Activated T-cell treated with anti-CD3 and anti-CD28 coated beads, Interleukin-2, amount 50 U/mL, for 4 hours (primary cell): ENCODE results near the gene KCNIP4. TPM values are rescaled to one million over a fixed set of nuclear protein-coding genes. Genes with fewer than 3 reads are reported as not detected.

Source experiments
- ATAC-seq, 2 donors: fragments of 200-7000 bp; cut with Tn5 transposase; one replicate each; pipeline ENCODE4 v1.10.0; 2021
- DNase-seq: peaks from one replicate; pipeline ENCODE4 v3.0.0-alpha.2; 2020
- H3K27me3 Mint-ChIP-seq: one replicate; pipeline ENCODE4 v1.8.0; 2021; ENCODE audit warnings: low read depth, mixed read lengths
- H3K36me3 Mint-ChIP-seq: one replicate; pipeline ENCODE4 v1.8.0; 2022; ENCODE audit warnings: mixed read lengths; ENCODE audit not compliant: insufficient read depth
- H3K4me1 Mint-ChIP-seq: one replicate; pipeline ENCODE4 v1.8.0; 2021; ENCODE audit warnings: low read depth, mixed read lengths
- H3K4me3 Mint-ChIP-seq: one replicate; pipeline ENCODE4 v1.8.0; 2021; ENCODE audit warnings: mild to moderate bottlenecking, moderate library complexity, mixed read lengths
- H3K9me3 Mint-ChIP-seq: one replicate; pipeline ENCODE4 v1.8.0; 2021; ENCODE audit warnings: mixed read lengths
- total RNA-seq, 3 donors: library from RNA; stranded (reverse); gene quantifications; one replicate each; pipeline ENCODE4 v1.2.1, GENCODE V29; 2021

The KCNIP4 gene
- total RNA-seq, 3 donors from 2014 or later: not detected

DNA sequence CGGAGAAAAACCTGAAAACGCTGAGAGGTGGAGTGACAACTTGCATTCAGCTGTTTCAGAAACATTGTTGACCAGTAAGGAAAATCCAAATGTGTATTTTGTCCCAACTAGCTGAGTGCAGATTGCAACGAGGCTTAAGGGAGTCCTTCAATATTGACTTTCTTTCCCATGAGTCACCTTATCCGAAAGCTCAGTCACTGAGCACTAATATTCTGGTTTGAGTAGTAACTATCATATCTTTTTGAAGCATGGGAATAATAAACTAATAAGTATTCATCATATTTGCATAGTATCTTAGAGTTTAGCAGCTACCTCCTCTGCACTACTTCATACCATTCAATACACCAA lies 644.1 kb downstream of the KCNIP4 start:
- DNase-seq (no peak), ATAC-seq (no peak)
- Mint-ChIP-seq H3K27me3 (peaks cover 24% of the 10 kb centered on the region), H3K4me1 (no peaks in the 10 kb centered on the region), H3K4me3 (no peak overlapping the region), H3K9me3 (peaks cover under 1% of the 10 kb centered on the region), H3K36me3 (no peaks in the 10 kb centered on the region)

DNA sequence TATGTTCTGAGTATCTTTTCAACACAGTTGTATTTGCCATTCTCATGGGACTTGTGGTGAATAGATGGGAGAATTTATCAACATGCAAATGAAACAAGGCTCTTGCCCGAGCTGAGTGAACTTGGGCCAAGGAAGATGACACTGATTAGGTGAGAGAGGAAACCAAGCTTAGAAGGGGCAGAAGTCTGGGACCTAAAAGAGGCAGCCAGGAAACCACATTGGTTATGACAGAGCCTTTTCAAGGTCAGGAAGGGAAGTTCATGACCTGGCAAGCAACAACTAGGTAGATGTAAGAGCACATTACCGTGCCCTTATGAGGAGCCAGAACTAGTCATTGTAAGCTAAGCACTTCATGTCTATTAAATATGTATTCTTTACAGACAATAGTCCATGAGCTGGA lies 658.0 kb downstream of the KCNIP4 start:
- Mint-ChIP-seq H3K4me1 (peaks cover 6% of the 10 kb centered on the region), H3K36me3 (no peaks in the 10 kb centered on the region), H3K4me3 (no peak overlapping the region), H3K9me3 (peaks cover 6% of the 10 kb centered on the region), H3K27me3 (no peaks in the 10 kb centered on the region)
- ATAC-seq: no peak
- no peak for DNase-seq

DNA sequence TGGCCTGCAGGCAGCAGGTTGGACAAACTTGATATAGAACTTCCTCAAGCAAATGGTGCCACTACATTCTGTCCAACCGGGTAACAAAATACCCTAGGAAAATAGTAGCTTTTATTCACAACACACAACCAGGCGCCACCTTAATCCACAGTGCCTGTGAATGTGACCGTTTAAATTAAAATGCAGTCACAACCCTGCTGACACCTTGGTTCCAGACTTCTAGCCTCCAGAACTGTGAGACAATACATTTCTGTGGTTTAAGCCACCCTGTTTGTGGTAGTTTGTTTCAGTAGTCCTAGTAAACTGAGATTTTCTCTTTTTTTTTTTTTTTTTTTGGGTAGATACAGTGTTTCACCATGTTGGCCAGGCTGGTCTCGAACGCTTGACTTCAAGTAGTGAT lies 672.5 kb downstream of the KCNIP4 start:
- H3K36me3 Mint-ChIP-seq: no peaks in the 10 kb centered on the region
- no peaks in the 10 kb centered on the region for H3K4me1 Mint-ChIP-seq
- ATAC-seq (no peak), DNase-seq (no peak)
- no peaks in the 10 kb centered on the region for H3K27me3 Mint-ChIP-seq
- H3K4me3 Mint-ChIP-seq: no peak overlapping the region
- no peaks in the 10 kb centered on the region for H3K9me3 Mint-ChIP-seq

DNA sequence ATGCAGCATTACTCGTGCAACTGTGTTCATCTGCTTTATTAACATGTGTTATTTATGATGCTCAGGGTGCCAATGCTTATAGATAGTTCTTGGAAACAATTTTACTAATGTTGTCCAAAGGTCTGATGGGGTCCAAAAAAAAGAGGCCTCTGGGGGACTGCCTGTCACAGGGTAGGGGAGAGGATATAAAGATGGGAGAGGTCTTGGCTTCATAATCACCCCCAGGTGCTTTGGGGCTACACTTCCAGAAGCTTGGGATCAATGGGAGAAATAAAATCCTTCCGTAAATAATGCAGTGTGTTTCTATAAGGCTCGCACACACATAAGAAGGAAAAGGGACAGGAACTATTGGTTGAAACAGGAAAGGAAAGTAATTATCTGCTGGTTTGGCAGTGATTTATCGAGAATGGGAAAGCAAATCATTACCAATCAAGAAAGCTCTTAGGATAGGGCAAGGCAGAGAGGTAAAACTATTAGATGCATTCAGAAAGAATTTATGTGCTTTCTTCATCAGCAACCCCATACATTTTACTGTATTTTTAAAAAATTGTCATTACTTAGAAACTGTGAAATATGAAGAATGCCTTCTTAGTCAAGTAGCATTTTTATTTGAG lies 677.0 kb downstream of the KCNIP4 start:
- no peak for DNase-seq
- no peaks in the 10 kb centered on the region for H3K27me3 Mint-ChIP-seq
- no peaks in the 10 kb centered on the region for H3K4me1 Mint-ChIP-seq
- peaks cover 5% of the 10 kb centered on the region for H3K9me3 Mint-ChIP-seq
- H3K4me3 Mint-ChIP-seq: no peak overlapping the region
- no peak for ATAC-seq
- no peaks in the 10 kb centered on the region for H3K36me3 Mint-ChIP-seq

DNA sequence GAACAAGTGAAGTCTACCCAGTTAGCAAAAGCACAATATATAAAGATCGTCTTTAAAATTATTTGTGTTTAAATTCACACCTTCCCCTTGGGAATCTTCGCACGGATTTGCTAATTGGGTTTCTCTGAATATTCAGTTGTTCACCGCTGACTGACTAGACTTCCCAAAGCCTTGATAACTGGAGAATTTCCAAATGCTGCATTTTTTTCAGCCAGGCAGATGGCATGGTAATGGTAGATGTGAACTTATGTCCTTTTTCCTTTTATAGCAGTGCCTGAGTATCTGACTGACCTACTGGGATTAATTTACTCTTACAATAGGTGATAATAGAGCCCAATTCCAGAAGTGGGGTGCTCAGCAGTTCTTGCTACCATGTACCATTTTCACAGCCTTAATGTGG lies 700.2 kb downstream of the KCNIP4 start:
- Mint-ChIP-seq H3K4me3 (no peak overlapping the region), H3K4me1 (no peaks in the 10 kb centered on the region), H3K27me3 (no peaks in the 10 kb centered on the region), H3K36me3 (no peaks in the 10 kb centered on the region), H3K9me3 (peaks cover 5% of the 10 kb centered on the region)
- no peak for DNase-seq
- no peak for ATAC-seq

DNA sequence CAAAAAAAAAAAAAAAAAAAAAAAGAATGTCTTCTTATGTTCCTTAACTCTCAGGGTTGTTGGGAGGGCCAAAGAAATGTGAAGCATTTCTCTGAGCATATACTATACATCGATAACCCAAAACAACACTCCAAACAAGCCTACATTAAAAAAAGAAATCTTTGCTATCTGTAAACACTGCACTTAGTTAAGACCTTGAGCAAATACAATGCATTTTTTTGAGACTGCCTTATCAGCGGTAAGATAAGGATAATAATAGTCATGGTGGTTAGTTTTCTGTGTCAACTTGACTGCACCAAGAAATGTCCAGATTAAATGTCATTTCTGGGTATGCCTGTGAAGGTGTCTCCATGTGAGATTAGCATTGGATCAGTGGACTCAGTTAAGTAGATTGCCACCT lies 706.4 kb downstream of the KCNIP4 start:
- H3K4me3 Mint-ChIP-seq: no peak overlapping the region
- no peak for ATAC-seq

DNA sequence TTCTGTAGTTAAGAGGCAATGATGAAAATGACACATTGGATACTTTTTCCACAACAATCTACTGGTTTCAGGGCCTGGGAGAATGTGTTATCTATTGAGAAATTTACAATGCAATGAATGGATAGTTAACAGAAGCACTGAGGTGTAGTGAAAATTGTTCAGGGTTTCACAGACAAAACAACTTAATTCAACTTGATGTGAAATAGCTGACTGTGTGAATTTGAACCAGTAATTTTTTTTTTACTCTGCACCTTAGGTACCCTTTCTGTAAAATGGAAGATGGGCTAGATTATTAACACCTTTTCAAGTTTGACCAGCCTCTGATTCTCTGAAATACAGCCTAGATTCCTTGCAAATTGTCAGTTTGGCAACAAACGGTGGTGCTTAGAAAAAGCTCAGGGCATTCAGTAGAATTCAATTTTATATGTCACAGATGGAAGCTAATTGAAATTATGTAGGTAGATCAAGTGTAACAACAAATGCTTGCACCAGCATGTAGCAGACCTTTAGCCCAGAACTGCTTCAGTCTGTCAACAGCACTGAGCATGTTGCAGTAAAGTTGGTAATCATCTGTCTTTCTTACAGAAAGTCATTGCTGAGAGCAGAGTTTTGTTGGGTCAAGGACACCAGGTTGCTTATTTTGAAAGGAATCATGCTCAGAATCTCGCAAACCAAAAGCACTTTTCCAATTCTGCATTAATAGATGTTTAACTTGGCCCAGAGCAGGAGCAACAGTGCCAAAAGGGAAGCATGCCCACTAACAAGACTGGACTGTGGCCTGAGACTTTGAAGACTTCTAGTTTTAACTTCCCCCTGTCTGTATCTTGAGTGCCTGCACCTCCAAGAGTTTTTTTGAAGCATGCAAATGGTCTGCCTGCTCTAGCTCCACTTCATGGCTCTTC lies 721.7 kb downstream of the KCNIP4 start:
- no peak for ATAC-seq
- H3K4me1 Mint-ChIP-seq: no peaks in the 10 kb centered on the region
- H3K36me3 Mint-ChIP-seq: no peaks in the 10 kb centered on the region

More for the DNA sequence above, 706.4 kb downstream of the KCNIP4 start:
- H3K36me3 Mint-ChIP-seq: no peaks in the 10 kb centered on the region
- no peaks in the 10 kb centered on the region for H3K4me1 Mint-ChIP-seq
- no peaks in the 10 kb centered on the region for H3K27me3 Mint-ChIP-seq
- H3K9me3 Mint-ChIP-seq: no peaks in the 10 kb centered on the region
- DNase-seq: no peak

DNA sequence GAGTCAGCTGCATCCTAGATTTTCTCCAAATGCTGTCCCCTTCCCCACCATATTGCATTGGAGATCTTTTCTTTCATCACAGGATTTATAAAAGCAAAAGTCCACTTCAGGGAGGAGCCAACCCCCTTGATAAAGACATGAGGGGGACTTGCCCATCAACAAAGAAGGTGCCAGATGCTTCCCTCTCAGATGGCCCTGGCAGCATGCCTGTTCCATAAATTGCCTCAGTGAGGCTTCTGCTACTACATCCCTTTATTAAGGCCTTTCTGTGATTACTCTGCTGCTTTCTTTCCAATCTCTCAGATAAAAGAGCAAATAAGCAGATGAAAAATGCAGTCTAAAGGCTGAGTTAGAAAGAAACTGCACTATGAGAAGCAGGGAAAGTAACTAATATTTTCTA lies 736.7 kb downstream of the KCNIP4 start:
- DNase-seq (no peak), ATAC-seq (no peak)
- Mint-ChIP-seq H3K36me3 (no peaks in the 10 kb centered on the region), H3K4me1 (no peaks in the 10 kb centered on the region), H3K4me3 (no peak overlapping the region), H3K27me3 (no peaks in the 10 kb centered on the region), H3K9me3 (peaks cover 9% of the 10 kb centered on the region)

More for the DNA sequence above, 721.7 kb downstream of the KCNIP4 start:
- Mint-ChIP-seq H3K27me3 (no peaks in the 10 kb centered on the region), H3K9me3 (peaks cover 4% of the 10 kb centered on the region), H3K4me3 (no peak overlapping the region)
- DNase-seq: no peak

DNA sequence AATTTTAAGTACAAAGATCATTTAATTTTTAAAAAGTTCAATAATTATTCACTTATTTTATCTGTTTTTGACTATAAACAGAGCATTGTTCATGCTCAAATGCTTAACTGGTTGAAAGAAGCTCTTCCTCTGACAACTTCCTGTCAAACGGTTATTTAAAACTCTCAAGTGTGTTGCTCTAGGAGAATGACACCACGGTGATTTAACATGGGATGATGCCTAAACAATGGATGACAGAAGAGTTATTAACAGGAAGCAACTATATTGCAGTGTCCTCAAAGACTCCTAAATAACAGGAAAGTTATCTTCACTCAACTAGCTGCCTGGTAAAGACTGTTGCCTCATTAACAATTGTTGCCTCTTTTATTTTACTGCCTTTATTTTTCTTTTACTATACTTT lies 738.7 kb downstream of the KCNIP4 start:
- H3K9me3 Mint-ChIP-seq: peaks cover 3% of the 10 kb centered on the region
- H3K4me3 Mint-ChIP-seq: no peak overlapping the region
- DNase-seq (no peak), ATAC-seq (no peak)
- no peaks in the 10 kb centered on the region for H3K4me1 Mint-ChIP-seq
- no peaks in the 10 kb centered on the region for H3K27me3 Mint-ChIP-seq
- H3K36me3 Mint-ChIP-seq: no peaks in the 10 kb centered on the region

DNA sequence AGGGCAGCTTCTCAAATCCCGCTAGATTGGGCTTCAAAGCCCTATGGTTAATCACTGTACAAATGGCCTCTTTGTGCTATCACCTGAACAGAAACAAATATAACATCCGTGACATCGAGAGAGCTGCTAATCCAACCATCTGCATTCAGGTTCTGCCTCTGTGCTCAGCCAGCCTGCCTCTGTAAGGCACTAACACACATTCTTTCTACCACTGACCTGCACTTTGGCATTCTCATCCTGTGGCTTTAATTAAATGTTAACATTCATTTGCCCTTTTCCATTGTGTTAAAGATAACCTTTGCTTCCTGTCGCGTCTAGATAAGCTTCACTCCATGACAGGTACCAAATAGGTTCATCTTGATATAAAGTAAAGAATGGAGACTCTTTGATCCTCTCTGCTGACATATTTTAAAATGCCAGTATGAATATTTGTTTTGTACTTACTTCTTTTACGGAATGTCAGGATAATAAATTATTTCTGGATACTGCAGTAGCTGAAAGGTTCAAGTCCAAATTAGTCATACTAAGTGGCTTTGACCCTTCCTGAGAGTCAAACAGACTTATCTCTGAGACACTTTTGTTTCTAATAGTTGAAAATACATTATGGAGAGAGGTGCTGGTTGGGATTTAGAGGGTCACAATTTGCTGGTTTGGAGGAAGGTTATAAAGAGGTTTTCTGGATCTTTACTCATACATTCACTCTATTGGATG lies 742.6 kb downstream of the KCNIP4 start:
- H3K4me1 Mint-ChIP-seq: no peaks in the 10 kb centered on the region
- ATAC-seq (no peak), DNase-seq (no peak)
- H3K4me3 Mint-ChIP-seq: no peak overlapping the region
- no peaks in the 10 kb centered on the region for H3K36me3 Mint-ChIP-seq
- H3K9me3 Mint-ChIP-seq: peaks cover 7% of the 10 kb centered on the region
- H3K27me3 Mint-ChIP-seq: no peaks in the 10 kb centered on the region

DNA sequence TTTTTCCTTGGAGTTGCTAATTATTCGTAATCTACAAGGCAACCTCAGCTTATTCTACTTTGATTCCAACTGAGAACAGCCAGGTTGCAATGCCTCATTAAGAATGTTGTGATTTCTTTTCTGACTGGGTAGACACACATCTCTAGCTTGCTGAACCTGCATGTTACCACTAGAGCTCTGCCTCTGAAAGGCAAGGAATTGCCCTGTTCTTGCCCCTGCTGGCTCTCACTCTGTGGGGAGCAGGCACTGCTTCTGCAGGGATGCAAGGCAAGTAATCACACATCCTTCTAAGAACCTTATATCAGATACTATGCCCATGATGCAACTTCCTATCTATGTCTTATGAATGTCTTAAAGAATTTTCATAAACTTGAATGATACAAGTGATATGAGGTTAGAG lies 745.2 kb downstream of the KCNIP4 start:
- no peak for ATAC-seq

DNA sequence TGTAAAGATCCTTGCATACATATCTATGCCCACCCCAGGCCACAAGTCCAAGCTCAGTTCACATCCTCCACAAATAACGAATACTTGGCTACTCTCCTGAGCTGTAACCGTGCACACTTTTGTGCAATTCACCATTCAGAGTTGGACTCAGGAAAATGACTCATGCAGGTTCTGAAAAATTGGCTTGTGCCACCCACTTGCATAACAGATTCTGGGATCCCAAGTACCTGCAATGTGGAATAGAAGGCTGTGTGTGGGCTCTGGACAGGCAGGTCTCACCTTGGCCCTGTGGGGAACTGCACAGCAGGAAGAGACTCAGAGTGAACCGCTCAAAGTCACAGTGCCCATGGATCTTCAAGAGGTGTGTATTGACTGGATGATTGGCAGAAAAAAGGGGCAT lies 745.6 kb downstream of the KCNIP4 start:
- Mint-ChIP-seq H3K4me3 (no peak overlapping the region), H3K36me3 (no peaks in the 10 kb centered on the region), H3K4me1 (no peaks in the 10 kb centered on the region), H3K27me3 (no peaks in the 10 kb centered on the region), H3K9me3 (peaks cover 4% of the 10 kb centered on the region)
- DNase-seq (no peak), ATAC-seq (no peak)

More for the DNA sequence above, 745.2 kb downstream of the KCNIP4 start:
- DNase-seq: no peak
- peaks cover 4% of the 10 kb centered on the region for H3K9me3 Mint-ChIP-seq
- H3K36me3 Mint-ChIP-seq: no peaks in the 10 kb centered on the region
- no peaks in the 10 kb centered on the region for H3K27me3 Mint-ChIP-seq
- no peak overlapping the region for H3K4me3 Mint-ChIP-seq
- no peaks in the 10 kb centered on the region for H3K4me1 Mint-ChIP-seq

DNA sequence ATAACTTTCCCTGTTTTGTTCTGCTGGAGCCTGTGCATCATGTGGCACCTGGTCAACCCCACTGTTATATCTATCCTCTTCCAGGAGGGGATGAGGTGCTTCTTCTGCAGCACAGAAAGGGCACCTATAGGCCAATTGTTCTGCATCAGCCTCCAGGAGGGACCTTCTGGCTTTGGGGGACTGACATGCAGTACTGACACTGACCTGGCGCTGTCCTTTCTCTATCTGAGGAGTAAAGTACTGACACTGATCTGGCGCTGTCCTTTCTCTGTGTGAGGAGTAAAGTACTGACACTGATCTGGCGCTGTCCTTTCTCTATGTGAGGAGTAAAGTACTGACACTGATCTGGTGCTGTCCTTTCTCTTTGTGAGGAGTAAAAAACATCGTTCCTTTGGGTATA lies 749.9 kb downstream of the KCNIP4 start:
- H3K4me3 Mint-ChIP-seq: no peak overlapping the region
- DNase-seq: no peak
- H3K36me3 Mint-ChIP-seq: no peaks in the 10 kb centered on the region
- no peaks in the 10 kb centered on the region for H3K27me3 Mint-ChIP-seq
- ATAC-seq: no peak
- H3K9me3 Mint-ChIP-seq: peaks cover 4% of the 10 kb centered on the region
- no peaks in the 10 kb centered on the region for H3K4me1 Mint-ChIP-seq

DNA sequence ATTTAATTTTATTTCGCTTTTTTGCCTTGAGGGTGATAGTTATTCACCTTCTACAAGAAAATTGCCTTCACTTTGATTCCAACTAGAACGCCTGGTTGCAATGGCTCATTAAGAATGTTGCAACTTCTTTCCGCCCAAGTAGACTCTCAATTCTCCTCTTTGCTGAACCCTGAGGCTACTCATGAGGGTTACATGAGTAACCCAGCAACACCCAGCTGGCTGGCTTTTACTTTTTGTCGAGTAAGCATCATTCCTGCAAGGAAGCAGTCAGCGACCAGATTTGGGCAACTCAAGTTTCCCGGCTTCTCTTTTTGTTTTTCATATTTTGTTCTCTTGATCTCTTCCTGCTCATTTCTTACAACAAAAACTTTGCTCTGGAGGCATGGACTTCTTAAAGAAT lies 752.9 kb downstream of the KCNIP4 start:
- H3K4me3 Mint-ChIP-seq: no peak overlapping the region
- ATAC-seq (no peak), DNase-seq (no peak)
- no peaks in the 10 kb centered on the region for H3K36me3 Mint-ChIP-seq
- H3K27me3 Mint-ChIP-seq: no peaks in the 10 kb centered on the region
- H3K9me3 Mint-ChIP-seq: no peaks in the 10 kb centered on the region
- no peaks in the 10 kb centered on the region for H3K4me1 Mint-ChIP-seq

DNA sequence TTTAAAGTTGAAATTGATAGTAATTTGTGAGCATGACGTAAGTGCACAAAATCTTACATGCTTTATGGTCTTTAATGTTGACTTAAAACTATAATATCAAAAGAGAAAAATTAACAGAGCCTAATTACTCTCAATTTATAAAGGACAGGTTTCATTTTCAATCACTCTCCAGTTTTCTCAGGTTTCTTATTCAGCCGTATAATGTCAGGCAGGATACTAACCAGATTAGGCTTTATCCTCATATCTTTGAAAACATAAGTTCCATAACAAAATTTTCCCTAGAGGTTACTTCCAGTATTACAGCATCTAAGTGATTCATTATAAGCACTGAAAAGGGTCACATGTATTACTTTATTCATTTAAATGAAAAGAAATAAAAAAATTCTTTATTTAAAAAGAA lies 756.2 kb downstream of the KCNIP4 start:
- DNase-seq (no peak), ATAC-seq (no peak)
- H3K27me3 Mint-ChIP-seq: no peaks in the 10 kb centered on the region
- no peaks in the 10 kb centered on the region for H3K4me1 Mint-ChIP-seq
- H3K4me3 Mint-ChIP-seq: no peak overlapping the region
- no peaks in the 10 kb centered on the region for H3K9me3 Mint-ChIP-seq
- H3K36me3 Mint-ChIP-seq: no peaks in the 10 kb centered on the region
